Cardiac fibroblast (primary cell): ENCODE results near the gene APBA2.
"Not testable (repeated sequence)": the region's sequence is repeated elsewhere in the genome, so short reads cannot be mapped to it uniquely, and the experiment has no call there.

ENCODE experiments used
- DNase-seq, 2 donors: peaks; one replicate each; pipeline versions ENCODE4 v3.0.0 to v3.0.0-alpha.2; 2010; ENCODE audit warnings: low read depth in 2 of 2
- H3K4me3 ChIP-seq, 2 donors: replicated peaks in 1 of 2; 1 replicate in 1 of 2; 2 replicates in 1 of 2; pipeline ENCODE4 v1.5.1; 2011; ENCODE audit warnings: low read depth in 2 of 2, low read length in 2 of 2, mild to moderate bottlenecking in 2 of 2, moderate library complexity in 1 of 2
- CTCF ChIP-seq: IDR thresholded peaks from one replicate; pipeline ENCODE4 v1.5.1; 2011; ENCODE audit warnings: low read depth, mild to moderate bottlenecking, low read length, inconsistent platforms

APBA2 gene

GRCh38 chr15:29044503-29044901, 158.7 kb downstream of the APBA2 start:
- DNase-seq: peak in 1 of 2 donors; percentile 11
- no peak for TF ChIP-seq CTCF
- H3K4me3 ChIP-seq: no peak overlapping the region

GRCh38 chr15:29045161-29045560, 159.4 kb downstream of the APBA2 start:
- DNase-seq, H3K4me3 ChIP-seq: not testable (repeated sequence)

GRCh38 chr15:29045717-29046116, 159.9 kb downstream of the APBA2 start:
- no peak overlapping the region for H3K4me3 ChIP-seq
- no peak for TF ChIP-seq CTCF
- DNase-seq: peak in 1 of 2 donors; percentile 55

GRCh38 chr15:29046281-29046810, 160.6 kb downstream of the APBA2 start:
- TF ChIP-seq CTCF: no peak
- no peak for DNase-seq

GRCh38 chr15:29046977-29047376, 161.2 kb downstream of the APBA2 start:
- H3K4me3 ChIP-seq: no peak overlapping the region
- no peak for TF ChIP-seq CTCF
- no peak for DNase-seq

More at GRCh38 chr15:29046281-29046810, 160.6 kb downstream of the APBA2 start:
- H3K4me3 ChIP-seq: no peak overlapping the region

GRCh38 chr15:29048011-29048410, 162.2 kb downstream of the APBA2 start:
- no peak for DNase-seq
- no peak overlapping the region for H3K4me3 ChIP-seq
- TF ChIP-seq CTCF: no peak

- peak; percentile 39 to 44 for DNase-seq
Observed at GRCh38 chr15:29050870-29051269, 165.1 kb downstream of the APBA2 start.

More at GRCh38 chr15:29050870-29051269, 165.1 kb downstream of the APBA2 start:
- no peak for TF ChIP-seq CTCF
- no peak overlapping the region for H3K4me3 ChIP-seq
